Smooth muscle cell (in vitro differentiated cells): ENCODE results near the gene RASSF7. TPM values are rescaled to one million over a fixed set of nuclear protein-coding genes. Genes with fewer than 3 reads are reported as not detected.
"Not testable (repeated sequence)": the region's sequence is repeated elsewhere in the genome, so short reads cannot be mapped to it uniquely, and the experiment has no call there.

ENCODE experiments used
- DNase-seq: peaks from one replicate; lab custom pipeline; 2025; ENCODE audit not compliant: unreplicated experiment; lab: John Stamatoyannopoulos, UW
- H2AFZ ChIP-seq: fragments of 200-600 bp; sonication (generic); 2 replicates; pipeline ENCODE4 v1.6.0; 2016; ENCODE audit warnings: antibody characterized with exemption, low read depth, mild to moderate bottlenecking
- H3F3A ChIP-seq: fragments of 200-600 bp; sonication (generic); 2 replicates; pipeline ENCODE4 v1.6.0; 2017; ENCODE audit warnings: antibody characterized with exemption, low read depth
- H3K27ac ChIP-seq: fragments of 200-600 bp; sonication (generic); 2 replicates; pipeline ENCODE4 v1.5.1; 2016; ENCODE audit warnings: low read depth, mild to moderate bottlenecking
- H3K27me3 ChIP-seq: fragments of 200-600 bp; sonication (generic); 2 replicates; pipeline ENCODE4 v1.6.1; 2016; ENCODE audit warnings: low read depth, mild to moderate bottlenecking
- H3K36me3 ChIP-seq: fragments of 200-600 bp; sonication (generic); 2 replicates; pipeline ENCODE4 v1.5.1; 2016; ENCODE audit warnings: low read depth
- H3K4me1 ChIP-seq: fragments of 200-600 bp; sonication (generic); 2 replicates; pipeline ENCODE4 v1.5.1; 2016; ENCODE audit warnings: low read depth
- H3K4me2 ChIP-seq: fragments of 200-600 bp; sonication (generic); 2 replicates; pipeline ENCODE4 v1.6.0; 2016; ENCODE audit warnings: mild to moderate bottlenecking
- H3K4me3 ChIP-seq: fragments of 200-600 bp; sonication (generic); 2 replicates; pipeline ENCODE4 v1.5.1; 2016; ENCODE audit warnings: mild to moderate bottlenecking
- H3K79me2 ChIP-seq: fragments of 200-600 bp; sonication (generic); 2 replicates; pipeline ENCODE4 v1.6.0; 2016; ENCODE audit warnings: low read depth, mild to moderate bottlenecking
- H3K9ac ChIP-seq: fragments of 200-600 bp; sonication (generic); 2 replicates; pipeline ENCODE4 v1.6.0; 2016; ENCODE audit warnings: low read depth
- H3K9me3 ChIP-seq: fragments of 200-600 bp; sonication (generic); replicated peaks from 2 replicates; pipeline ENCODE4 v1.5.1; 2016; ENCODE audit warnings: low read depth
- H4K20me1 ChIP-seq: fragments of 200-600 bp; sonication (generic); 2 replicates; pipeline ENCODE4 v1.6.0; 2016; ENCODE audit warnings: low read depth
- CTCF ChIP-seq: fragments of 200-600 bp; sonication (generic); IDR thresholded peaks from 2 replicates; pipeline ENCODE4 v1.5.1; 2017; ENCODE audit warnings: borderline replicate concordance, mild to moderate bottlenecking, antibody characterized with exemption; ENCODE audit not compliant: insufficient read depth, poor library complexity, severe bottlenecking
- WGBS: methylation state at CpG from one replicate; pipeline ENCODE4 v1.1.7; 2016; ENCODE audit warnings: low lambda C conversion rate; 5-methylcytosine and 5-hydroxymethylcytosine counted together
- polyA plus RNA-seq: library from polyadenylated mRNA; unstranded; fragments of >200 nt; fragmentation: Nextera tagmentation; extraction: Ambion mirVana; gene quantifications from 2 replicates; pipeline ENCODE4 v1.2.1, GENCODE V29; 2016
- total RNA-seq: library from RNA; depleted of rRNA; stranded (reverse); fragments of >200 nt; gene quantifications from 2 replicates; pipeline ENCODE4 v1.2.3, GENCODE V29; 2014

Gene RASSF7
- total and polyA plus RNA-seq, 2 experiments from 2014 or later: 18.6 to 20.4 TPM

GRCh38 chr11:573146-573759 lies 12.5 kb downstream of the RASSF7 start:
- Histone ChIP-seq H3K9ac (no peak overlapping the region), H3K27me3 (no peaks in the 10 kb centered on the region), H4K20me1 (peaks cover 15% of the 10 kb centered on the region), H3K9me3 (no peaks in the 10 kb centered on the region), H3K79me2 (peaks cover 16% of the 10 kb centered on the region), H3K4me1 (peaks cover 32% of the 10 kb centered on the region), H3K4me2 (no peak overlapping the region), H3K36me3 (no peaks in the 10 kb centered on the region), H3F3A (peaks cover 8% of the 10 kb centered on the region), H3K27ac (no peak overlapping the region), H3K4me3 (no peak overlapping the region), H2AFZ (no peak overlapping the region)
- 92% methylated on average over 16 of the region's 16 CpGs for WGBS
- no peak for TF ChIP-seq CTCF
- DNase-seq: no peak

GRCh38 chr11:574031-574570 lies 13.3 kb downstream of the RASSF7 start:
- not testable (repeated sequence) for H3K9me3 ChIP-seq, H3K36me3 ChIP-seq, DNase-seq, H2AFZ ChIP-seq, H3K27me3 ChIP-seq, H3F3A ChIP-seq, H3K27ac ChIP-seq, H3K9ac ChIP-seq
- peak overlapping the region; percentile 92 for H3K4me2 ChIP-seq
- 57% methylated on average over 14 of the region's 14 CpGs for WGBS
- H3K4me1 ChIP-seq: peaks cover 30% of the 10 kb centered on the region
- peaks cover 24% of the 10 kb centered on the region for H3K79me2 ChIP-seq
- H3K4me3 ChIP-seq: peak overlapping the region; percentile 91
- peaks cover 24% of the 10 kb centered on the region for H4K20me1 ChIP-seq

GRCh38 chr11:574632-575312 lies 14.0 kb downstream of the RASSF7 start:
- DNase-seq: no peak
- peak overlapping the region; percentile 91 for H2AFZ ChIP-seq
- peaks cover 3% of the 10 kb centered on the region for H3F3A ChIP-seq
- H3K4me1 ChIP-seq: peaks cover 23% of the 10 kb centered on the region
- peak overlapping the region; percentile 91 for H3K4me3 ChIP-seq
- TF ChIP-seq CTCF: no peak
- H3K9me3 ChIP-seq: no peaks in the 10 kb centered on the region
- H4K20me1 ChIP-seq: peaks cover 30% of the 10 kb centered on the region
- no peak overlapping the region for H3K27ac ChIP-seq
- H3K27me3 ChIP-seq: no peaks in the 10 kb centered on the region
- peak overlapping the region; percentile 92 for H3K4me2 ChIP-seq
- no peak overlapping the region for H3K9ac ChIP-seq
- no peaks in the 10 kb centered on the region for H3K36me3 ChIP-seq
- H3K79me2 ChIP-seq: peaks cover 31% of the 10 kb centered on the region
- WGBS: 24% methylated on average over 24 of the region's 25 CpGs

GRCh38 chr11:575313-575995 lies 14.7 kb downstream of the RASSF7 start:
- no peak for DNase-seq
- Histone ChIP-seq H3K36me3 (no peaks in the 10 kb centered on the region), H3F3A (peaks cover 3% of the 10 kb centered on the region), H3K27ac (no peak overlapping the region), H4K20me1 (peaks cover 37% of the 10 kb centered on the region), H2AFZ (peak overlapping the region; percentile 91), H3K4me2 (peak overlapping the region; percentile 92), H3K79me2 (peaks cover 38% of the 10 kb centered on the region), H3K9ac (no peak overlapping the region), H3K27me3 (no peaks in the 10 kb centered on the region), H3K9me3 (no peaks in the 10 kb centered on the region), H3K4me3 (peak overlapping the region; percentile 91), H3K4me1 (peaks cover 23% of the 10 kb centered on the region)
- TF ChIP-seq CTCF: no peak
- WGBS: under 1% methylated on average over 48 of the region's 81 CpGs
